HG03196 (cell line): ENCODE data around the gene CHST11.
"Not testable (repeated sequence)": the region's sequence is repeated elsewhere in the genome, so short reads cannot be mapped to it uniquely, and the experiment has no call there.

Source experiments
- ATAC-seq: cut with Tn5 transposase; IDR thresholded peaks from one replicate; pipeline ENCODE4 v1.9.1; 2021; ENCODE audit not compliant: unreplicated experiment

CHST11 gene

DNA sequence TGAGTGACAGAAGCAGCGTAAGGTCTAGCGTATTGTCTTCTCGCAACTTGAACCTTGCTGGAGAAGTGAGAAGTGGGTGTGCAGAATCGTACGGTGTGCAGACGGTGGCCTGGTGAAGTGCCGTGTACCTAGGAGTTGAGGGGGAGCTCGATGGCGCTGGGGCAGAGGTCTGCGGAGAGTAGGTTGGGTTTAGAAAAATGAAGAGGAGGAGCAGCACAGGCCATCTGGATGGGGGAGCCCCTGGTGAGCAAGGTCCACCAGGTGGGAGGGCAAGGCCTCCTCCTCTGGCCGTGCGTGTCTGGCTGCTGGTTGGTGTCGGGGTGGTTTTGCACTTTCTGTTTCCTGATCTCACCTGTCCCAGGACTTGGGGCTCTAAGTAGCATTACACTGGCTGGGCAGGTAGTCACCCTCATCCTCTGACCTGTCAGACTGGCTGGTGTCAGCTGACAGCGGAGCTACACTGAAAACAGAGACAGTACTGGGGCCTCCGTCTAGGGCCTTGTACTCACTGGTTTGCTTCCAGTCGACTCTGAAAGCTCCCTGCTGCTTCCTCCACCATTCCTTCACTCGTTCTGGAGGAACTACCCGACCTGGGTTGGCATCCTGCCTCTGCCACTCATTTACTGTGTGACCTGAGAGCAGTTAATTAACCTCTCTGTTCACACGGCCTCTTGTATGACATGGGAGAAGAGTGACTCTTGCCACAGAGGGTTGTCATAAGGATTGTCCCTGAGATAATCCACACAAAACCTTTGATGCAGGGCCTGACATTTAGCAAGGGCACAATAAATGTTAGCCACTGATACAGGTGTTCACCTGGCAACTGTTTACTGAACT lies 273.1 kb downstream of the CHST11 start:
- no peak for ATAC-seq

DNA sequence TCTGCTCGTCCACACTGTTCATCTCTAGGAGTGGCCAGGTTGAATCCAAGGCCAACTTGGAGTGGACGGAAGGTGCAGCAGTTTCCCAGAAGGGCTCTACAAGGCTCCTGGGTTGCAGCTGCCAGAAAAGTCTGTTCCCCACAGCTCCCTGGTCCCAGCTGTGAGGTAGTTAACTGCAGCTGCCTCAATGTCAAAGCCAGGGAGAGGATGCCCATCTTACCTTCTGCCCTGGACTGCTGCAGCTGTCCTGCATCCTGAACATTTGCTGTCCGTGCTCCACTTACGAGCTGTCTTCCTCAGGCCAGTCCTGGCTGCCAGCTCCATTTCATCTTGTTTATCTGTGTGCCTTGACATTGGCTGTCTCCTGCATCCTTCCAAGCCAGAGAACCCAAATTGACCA lies 274.0 kb downstream of the CHST11 start:
- ATAC-seq = no peak

DNA sequence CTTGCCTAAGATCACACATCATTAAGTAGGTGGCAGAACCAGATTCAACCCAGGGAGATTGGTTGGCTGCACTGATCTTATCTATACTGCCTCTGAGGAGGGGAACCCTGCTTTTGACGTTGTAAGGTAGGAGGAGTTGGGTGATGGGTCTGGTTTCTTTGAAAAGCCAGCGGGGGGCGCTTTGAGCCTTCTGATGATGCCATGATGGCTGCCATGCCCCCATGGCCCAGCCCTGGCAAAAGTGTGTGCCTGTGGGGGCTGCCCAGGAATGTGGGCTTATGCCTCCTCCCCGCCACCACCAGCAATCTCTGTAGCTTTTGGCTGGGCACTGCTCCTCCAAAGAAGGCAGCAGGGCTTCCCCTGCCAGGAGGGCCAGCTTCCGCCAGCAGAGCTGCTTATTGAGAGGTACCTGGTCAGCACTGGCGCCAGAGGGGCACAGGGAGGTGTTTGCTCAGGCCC lies 277.0 kb downstream of the CHST11 start:
- no peak for ATAC-seq

DNA sequence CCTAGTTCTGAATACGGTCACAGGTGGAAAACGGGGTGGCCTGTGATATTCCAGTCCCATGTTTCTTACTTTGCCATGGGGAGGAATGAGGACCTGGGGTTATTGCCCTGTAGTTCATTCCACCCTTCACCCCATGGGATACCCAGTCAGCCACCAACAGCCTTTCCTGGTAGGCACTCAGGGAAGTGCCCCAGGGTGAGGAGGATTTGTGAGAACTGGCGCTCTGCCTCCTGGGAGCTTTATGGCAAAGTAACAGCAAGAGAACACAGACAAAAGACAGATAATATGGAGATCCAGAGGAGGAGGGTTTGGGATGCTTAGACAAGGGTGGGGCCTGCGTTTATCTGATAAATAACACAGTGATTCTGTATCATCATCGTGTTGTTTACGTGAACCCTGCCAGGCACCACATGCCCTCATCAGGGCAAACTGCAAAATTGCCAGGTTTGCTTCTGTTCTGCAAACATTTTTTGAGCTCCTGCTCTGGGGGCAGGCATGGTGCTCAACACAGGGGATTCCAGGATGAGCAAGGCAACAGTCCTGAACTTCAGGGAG lies 277.9 kb downstream of the CHST11 start:
- no peak for ATAC-seq

DNA sequence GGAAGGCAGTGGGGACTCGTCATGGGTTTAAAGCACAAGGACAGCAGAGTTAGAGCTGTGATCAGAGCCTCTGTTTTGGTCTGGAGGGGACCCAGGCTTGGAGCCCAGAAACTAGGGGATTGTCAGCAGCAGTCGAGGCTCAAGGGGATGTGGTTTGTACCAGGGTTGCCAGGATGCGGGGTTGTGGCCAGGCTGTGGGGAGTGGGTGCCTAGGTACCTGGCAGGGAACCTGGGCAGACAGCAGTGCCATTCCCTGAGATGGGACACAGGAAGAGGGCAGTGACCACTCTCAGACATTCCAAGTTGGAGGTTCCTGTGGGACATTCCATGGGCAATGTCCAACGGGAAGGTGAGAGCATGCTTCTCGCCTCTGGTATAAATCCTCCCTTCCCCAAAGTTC lies 279.1 kb downstream of the CHST11 start:
- no peak for ATAC-seq

DNA sequence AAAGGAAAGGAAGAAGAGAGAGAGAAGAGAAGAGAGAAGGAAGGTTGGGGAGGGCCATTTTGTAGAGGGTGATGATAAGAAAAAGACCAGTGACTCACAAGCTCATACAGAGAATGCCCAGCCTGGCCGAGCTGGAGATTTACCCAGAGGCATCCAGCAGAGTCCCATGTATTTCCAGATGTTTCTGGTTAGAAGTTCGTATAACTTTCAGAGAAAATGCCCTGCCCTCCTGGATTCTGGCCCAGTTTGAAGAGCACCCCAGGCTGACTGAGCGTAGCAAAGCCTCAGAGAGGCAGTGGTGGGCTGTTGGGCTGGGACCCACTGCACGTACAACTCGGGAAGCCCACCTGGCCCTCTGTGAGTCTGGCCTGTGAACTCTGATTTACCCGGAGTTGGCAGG lies 279.6 kb downstream of the CHST11 start:
- no peak for ATAC-seq

DNA sequence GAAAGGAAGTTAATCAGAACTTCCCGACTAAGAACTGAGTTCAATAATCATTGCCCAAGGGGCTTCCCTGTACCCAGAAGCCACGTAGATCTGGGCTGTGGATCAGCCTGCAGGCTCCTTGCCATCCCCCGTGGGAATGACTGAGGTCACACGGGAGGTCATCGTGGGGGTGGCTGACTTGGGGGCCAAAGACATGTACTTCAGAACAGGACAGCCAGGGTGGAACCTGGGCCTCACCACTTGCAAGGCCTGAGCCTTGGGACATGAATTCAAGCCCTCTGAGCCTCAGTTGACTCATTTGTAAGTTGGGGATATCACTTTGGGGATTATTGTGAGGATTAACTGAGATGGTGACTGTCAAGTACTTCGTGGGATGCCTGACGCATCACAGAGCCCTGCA lies 280.4 kb downstream of the CHST11 start:
- no peak for ATAC-seq

DNA sequence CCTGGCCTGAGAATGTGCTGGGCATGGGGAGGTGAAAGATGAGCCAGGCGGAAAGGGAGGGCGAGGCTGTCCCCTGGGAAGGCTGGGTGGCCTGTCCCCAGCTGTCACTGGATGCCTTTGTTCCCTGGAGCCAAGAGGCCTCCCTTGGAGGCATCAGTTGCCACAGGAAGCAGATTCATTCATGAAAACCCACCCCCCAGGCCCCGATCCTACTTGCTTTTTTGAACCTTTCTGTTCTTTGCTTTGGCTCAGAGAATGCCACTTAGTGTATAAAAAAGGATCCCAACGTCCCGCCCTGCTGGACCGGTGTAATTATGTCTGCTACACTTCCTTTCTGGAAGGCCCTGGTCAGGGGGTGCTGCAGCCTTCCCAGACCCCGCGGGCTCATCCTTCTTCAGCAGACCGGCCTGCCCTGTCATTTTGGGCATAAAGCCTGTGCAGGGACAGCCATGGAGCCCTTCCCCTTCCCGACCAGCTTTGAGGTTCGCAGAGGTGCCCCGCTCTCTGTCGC lies 281.1 kb downstream of the CHST11 start:
- ATAC-seq = no peak

DNA sequence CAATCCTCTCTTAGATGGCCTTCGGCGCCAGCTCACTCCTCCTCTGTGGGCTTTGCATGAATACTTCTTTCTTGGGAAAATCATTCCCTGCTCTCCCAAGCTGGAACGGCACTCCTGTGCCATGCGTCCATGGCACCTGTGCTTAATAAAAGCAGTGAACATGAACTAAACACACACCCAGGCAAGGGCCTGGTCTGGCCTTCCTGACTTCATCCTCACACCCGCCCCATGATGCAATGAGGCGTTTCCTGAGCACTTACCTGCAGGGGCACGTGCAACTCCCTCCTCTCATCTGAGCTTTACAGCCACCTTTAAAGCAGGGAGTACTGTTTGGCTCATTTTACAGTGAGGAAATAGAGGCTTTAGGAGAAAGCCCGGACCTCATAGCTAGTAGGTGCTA lies 281.6 kb downstream of the CHST11 start:
- no peak for ATAC-seq

DNA sequence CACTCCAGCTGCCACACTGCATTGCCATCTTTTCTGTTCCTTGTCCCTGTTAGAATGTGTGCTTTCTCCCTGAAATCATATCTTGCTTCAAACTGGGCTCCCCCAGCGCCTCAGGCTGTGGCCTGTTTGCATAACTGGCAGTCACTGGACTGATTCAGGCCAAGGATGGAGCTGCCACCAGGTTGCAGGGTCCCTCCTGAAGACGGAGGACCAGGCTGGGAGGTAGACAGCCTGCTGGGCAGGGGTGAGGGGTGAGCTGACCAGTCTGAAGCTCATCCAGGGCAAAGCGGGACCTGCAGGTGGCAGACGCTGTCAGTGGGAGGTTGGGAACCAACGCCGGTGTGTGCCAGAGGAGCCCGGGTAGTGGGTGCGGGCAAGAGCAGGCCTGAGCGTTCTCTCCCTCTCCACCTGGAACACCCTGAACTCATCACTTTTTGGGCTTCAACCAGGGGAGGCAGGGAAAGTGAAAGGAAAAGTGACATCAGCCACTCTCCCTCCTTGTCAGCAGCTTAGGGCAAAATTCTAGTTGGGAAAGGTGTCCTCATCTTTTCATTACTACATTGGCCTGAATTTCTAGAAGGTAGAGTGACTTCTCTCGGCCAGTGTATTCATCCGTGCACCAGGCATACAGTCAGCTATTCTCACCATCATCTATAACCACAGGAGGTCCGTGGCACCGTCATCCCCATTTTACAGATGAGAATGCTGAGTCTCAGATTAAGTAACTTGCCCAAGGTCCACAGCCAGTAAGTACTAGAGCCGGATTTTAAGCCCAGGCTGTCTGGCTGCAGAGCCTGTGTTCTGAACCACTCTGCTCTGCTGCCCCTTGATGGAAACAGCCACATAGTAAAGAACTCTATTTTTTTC lies 282.3 kb downstream of the CHST11 start:
- ATAC-seq = no peak

DNA sequence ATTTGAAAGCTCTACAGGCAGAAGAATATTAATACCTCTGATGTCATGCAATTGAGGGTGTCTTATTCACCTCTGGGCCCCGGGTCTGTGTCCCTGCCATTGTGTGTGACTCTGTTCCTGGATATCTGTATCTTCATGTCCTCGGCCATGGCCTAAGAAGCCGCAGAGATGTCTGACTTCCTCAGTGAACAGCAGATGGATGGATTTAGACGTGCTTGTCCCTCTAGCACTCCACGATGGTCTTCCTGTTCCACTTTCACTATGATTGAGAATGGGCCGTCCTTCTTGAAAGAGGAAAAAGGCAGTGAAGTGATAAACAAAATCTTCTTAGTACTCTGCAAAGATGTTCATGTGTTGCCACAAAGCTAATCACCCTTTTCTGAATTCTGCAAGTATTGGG lies 283.9 kb downstream of the CHST11 start:
- peak; percentile 54 for ATAC-seq

DNA sequence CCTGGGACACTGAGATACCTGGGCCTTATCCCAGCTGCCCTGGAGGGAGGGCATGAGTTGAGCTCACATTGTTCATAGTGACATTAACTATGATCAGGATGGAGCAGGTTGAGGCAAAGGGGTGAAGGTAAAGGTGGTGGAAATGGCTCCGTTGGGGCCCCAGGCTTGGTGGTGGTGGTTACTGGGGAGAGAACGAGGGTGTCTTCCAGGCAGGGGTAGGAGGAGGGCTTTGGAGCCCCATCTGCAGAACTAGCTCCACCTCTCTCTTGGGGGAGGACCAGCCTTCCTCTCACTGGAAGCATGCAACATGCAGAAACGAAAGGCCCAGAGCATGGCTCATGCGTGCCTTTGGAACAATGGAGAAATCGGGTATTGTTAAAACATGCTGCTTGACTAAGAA lies 284.3 kb downstream of the CHST11 start:
- ATAC-seq = peak; percentile 18

DNA sequence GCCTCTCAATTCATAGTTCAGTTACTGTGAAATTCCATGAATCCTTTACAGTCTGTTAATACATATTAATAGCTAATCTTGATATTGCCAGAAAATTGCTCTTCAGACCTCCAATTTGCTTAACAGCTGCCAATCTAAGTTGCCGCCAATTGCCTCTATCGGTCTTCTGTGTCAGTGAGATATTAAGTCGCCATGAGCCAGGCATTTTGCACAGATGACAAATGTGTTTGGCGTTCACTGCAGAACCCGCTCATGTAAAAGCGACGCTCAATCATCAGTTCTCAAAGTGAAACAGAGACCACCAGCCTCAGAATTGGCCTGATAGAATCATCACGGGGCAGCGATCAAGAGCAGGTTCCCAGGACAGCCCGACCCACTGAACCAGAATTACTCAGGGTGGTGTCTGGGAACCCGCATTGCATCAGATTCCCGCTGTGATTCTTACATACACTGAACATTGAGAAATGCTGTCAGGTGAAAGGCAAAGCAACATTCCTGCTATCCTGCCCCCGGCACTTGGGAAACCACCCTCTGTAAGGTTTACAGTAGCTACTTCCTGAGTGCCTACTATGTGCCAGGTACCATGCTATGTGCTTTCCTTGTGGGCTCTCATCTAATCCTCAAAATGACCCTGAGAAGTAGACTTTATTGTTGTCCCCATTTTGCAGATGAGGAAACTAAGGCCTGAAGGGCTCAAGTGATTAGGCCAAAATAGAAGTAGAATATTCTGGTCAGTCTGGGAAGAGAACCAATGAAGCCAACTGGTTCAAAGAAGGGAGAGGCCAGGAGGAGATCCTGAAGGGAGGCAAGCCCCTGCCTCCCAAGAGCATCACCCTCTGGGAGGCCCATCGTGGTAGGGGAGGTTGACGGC lies 285.0 kb downstream of the CHST11 start:
- no peak for ATAC-seq

DNA sequence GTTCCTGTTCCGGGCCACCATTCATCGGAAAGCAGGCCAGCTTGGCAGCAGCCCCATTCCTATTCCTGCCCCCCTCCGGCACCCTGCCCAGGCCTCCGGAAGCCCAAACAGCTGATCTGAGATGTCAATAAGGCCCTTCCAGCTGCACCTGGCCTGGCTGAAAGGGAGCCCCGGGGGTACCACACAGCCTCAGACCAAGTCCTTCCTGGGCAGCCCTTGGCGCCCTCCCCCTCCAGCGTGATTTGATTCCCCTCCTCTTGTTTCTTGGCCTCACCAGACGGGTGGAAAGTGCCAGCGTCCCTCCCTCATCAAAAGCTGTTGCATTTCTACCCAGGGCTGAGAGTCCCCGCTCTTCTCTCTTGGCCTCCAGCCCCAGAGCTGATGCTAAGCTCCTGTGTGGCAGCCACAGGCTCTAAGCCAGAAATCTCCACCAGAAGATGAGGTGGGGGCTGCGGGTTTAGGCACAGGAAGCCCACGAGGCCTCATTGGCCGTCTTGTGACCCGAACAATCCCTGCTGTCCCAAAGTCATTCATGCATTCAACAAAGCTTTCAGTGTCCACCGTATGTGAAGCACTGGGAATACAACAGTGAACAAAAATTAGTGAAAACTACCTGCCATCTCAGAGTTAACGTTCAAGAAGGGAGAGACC lies 285.9 kb downstream of the CHST11 start:
- no peak for ATAC-seq

DNA sequence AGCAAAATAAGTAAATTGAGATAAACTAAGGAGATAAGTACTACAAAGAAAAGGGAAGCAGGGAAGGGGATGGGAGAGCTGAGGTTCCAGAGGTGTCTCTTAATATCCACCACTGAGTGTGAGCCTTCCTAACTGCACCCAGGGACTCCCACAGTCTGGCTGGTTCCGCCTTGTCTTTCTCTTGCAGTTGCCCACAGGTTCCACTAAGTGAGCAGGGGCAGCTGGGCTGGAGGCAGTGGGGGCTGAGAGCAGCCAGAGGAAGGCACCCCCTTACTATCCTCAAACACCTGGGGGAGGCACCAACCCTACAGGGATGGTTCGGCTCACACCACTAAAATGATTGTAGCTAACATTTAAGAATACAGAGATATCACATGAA lies 286.4 kb downstream of the CHST11 start:
- no peak for ATAC-seq

DNA sequence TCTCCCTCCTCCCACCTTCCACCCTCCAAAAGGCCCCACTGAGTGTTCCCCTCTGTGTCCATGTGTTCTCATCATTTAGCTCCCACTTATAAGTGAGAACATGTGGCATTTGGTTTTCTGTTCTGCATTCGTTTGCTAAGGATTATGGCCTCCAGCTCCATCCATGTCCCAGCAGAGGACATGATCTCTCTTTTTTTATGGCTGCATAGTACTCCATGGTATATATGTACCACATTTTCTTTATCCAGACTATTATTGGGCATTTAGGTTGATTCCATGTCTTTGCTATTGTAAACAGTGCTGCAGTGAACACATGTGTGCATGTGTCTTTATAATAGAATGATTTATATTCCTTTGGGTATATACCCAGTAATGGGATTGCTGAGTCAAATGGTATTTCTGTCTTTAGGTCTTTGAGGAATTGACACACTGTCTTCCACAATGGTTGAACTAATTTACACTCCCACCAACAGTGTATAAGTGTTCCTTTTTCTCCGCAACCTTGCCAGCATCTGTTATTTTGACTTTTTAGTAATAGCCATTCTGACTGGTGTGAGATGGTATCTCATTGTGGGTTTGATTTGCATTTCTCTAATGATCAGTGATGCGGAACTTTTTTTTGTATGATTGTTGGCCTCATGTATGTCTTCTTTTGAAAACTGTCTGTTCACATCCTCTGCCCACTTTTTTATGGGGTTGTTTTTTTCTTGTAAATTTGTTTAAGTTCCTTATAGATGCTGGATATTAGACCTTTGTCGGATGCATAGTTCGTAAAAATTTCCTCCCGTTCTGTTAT lies 287.2 kb downstream of the CHST11 start:
- ATAC-seq = not testable (repeated sequence)

DNA sequence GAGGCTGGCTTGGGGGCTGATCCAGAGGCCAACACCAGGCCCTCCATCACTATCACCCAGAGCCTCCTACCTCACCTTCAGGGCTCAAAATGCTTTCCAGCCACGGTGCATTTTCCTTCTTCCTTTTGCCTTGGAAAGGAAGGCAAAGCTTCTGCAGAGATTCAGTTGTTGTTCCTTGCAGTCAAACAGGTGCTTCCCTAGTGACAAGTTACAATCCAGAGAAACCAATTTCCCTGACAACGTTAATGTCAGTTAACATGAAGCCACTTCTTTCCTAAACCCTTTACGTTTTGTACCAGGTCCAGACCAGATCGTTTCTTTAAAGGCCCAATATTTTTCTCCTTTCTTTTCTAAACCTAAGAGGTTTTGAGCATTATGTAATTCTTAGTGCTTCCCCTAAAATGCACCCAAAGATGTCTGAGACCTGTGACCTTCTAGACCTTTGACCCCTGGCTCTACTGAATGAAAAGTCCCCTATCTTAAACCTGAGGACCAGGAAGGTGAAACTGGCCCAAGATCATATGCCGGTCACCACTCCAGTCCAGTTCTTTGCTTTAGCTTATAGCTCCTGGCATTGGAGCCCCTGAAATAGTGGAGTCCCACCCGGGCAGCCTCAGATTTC lies 289.8 kb downstream of the CHST11 start:
- no peak for ATAC-seq

DNA sequence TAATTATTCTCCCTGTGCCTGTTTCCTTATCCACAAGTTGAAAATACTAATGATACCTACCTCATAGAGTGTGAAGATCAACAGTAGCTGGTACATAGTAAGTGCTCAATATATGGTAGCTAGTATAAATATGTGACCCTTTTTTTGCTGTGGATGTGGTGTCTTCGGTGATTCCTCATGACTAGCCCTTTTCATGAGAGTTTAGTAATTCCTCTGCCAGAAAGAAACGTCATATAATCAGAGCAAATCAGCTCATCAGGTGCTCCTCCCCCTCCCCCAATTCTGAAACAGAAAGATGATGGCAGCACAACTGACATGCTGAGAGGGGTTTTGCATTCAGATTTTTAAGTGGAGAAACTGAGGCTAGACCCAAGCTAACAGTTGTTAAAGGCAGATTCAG lies 290.6 kb downstream of the CHST11 start:
- no peak for ATAC-seq

DNA sequence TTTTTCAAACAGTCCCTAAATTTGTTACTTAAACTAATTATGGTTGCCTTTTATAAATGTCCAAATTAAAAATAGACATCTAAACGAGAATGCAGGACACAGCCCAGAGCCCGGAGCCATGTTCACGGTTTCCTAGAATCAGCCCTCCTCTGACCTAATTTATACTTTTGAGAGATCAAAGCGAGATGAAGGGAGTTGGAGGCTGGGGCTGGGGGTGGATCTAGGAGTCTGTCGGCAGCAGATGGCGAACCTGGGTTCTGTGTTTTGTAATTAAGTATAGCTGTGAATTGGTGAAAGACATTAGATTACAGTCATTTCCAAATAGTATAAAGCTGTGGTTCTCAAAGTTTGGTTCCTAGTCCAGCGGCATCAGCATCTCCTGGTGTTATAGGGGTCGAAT lies 291.2 kb downstream of the CHST11 start:
- no peak for ATAC-seq
